ENCODE data around the gene CASZ1. TPM values are rescaled to one million over a fixed set of nuclear protein-coding genes. Genes with fewer than 3 reads are reported as not detected.

Gene CASZ1, protein sequence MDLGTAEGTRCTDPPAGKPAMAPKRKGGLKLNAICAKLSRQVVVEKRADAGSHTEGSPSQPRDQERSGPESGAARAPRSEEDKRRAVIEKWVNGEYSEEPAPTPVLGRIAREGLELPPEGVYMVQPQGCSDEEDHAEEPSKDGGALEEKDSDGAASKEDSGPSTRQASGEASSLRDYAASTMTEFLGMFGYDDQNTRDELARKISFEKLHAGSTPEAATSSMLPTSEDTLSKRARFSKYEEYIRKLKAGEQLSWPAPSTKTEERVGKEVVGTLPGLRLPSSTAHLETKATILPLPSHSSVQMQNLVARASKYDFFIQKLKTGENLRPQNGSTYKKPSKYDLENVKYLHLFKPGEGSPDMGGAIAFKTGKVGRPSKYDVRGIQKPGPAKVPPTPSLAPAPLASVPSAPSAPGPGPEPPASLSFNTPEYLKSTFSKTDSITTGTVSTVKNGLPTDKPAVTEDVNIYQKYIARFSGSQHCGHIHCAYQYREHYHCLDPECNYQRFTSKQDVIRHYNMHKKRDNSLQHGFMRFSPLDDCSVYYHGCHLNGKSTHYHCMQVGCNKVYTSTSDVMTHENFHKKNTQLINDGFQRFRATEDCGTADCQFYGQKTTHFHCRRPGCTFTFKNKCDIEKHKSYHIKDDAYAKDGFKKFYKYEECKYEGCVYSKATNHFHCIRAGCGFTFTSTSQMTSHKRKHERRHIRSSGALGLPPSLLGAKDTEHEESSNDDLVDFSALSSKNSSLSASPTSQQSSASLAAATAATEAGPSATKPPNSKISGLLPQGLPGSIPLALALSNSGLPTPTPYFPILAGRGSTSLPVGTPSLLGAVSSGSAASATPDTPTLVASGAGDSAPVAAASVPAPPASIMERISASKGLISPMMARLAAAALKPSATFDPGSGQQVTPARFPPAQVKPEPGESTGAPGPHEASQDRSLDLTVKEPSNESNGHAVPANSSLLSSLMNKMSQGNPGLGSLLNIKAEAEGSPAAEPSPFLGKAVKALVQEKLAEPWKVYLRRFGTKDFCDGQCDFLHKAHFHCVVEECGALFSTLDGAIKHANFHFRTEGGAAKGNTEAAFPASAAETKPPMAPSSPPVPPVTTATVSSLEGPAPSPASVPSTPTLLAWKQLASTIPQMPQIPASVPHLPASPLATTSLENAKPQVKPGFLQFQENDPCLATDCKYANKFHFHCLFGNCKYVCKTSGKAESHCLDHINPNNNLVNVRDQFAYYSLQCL (N-terminal part only)
- 0.88 and 0.98 TPM in 2 replicates for total RNA-seq (2014; rRNA removed; shearing (Covaris generic))

DNA sequence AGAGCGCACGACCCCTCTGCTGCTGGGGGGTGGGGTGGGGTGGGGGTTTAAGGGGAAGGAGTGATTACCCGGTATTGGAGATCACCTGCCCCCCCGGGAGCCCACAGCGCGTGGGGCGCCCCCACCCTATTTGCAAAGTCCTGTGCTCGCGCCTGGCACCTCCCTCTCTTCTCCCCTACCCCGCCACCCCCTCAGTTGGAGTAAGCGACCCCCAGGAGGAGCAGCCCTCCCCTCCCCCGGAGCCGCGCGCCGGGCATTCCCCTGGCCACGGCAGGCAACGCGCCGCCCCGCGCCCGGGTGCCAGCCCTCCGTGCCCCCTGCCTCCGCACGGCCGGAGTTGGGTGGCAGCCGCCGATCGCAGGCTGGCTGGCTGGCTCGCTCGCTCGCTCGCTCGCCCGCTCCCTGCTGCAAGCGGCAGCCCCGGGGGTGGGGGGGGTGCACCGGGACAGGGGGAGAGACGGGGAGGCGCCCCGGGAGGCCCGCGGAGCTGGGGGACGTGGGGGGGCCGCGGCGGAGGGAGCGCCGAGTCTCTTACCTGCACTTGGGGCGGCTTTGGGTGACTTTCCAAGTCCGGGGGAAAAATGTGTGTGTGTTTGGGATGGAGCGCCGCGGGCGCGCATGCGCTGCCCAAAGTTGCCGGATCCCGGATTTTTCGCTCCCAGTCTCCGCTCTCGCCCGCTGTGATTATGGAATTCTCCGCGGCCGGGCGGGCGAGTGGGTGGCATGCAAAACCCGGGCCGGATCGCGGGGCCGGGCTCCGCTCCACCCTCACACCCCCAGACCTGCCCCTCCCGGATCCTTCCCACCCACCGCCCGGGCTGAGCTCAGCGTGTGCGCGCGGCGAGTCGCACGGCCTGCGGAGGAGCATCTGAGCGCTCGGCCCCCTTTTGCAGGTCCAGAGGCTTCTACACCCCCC is at the start of gene CASZ1:
Gene CASZ1 (minus strand): TSS at position 618 of the 916 bp plus-strand sequence. CDS start 102,757 bp downstream, outside the sequence.

Small RNA genes lying within 50 kb of the gene (small RNA-seq; reads per million reads assigned to genes)
- gene RN7SL614P: not detected

Other genes with a start within 250 kb of the CASZ1 start
- 67.7 and 85.0 TPM in 2 replicates for gene TARDBP, start 216.0 kb upstream of the CASZ1 start, total RNA-seq (2014; rRNA removed; shearing (Covaris generic))